Stimulated activated CD8-positive, alpha-beta memory T cell treated with anti-CD3 and anti-CD28 coated beads, Interleukin-4, amount 100 ng/mL, for 4 hours (primary cell): Measurements from ENCODE around the gene NDOR1.

Source experiments
- DNase-seq, 2 donors: peaks; one replicate each; pipeline ENCODE4 v3.0.0-alpha.2; 2020; ENCODE audit warnings: low read depth in 2 of 2, low spot score in 1 of 2

Gene NDOR1

GRCh38 chr9:137198051-137198901 is 7.2 kb upstream of the NDOR1 start:
- no peak for DNase-seq

- DNase-seq, result no peak
These were observed 6.6 kb upstream of the NDOR1 start for GRCh38 chr9:137198902-137199283.

GRCh38 chr9:137199411-137200121 is 5.9 kb upstream of the NDOR1 start:
- no peak for DNase-seq

- peak; percentile 95 to 98 for DNase-seq
These were observed 4.9 kb upstream of the NDOR1 start, which contains the start of gene TPRN for GRCh38 chr9:137200311-137201204. Gene TPRN, minus strand, starts transcription at chr9:137200741. Its CDS starts 30 bp downstream, at chr9:137200711.

GRCh38 chr9:137201205-137201868 is 4.2 kb upstream of the NDOR1 start:
- no peak for DNase-seq

- DNase-seq, result no peak
These were observed 2.5 kb upstream of the NDOR1 start for GRCh38 chr9:137202966-137203365.

- no peak for DNase-seq
These were observed 772 bp upstream of the NDOR1 start for GRCh38 chr9:137204731-137205125.

- no peak for DNase-seq
These were observed 1.1 kb downstream of the NDOR1 start for GRCh38 chr9:137206602-137207001.

GRCh38 chr9:137211532-137211931 is 6.0 kb downstream of the NDOR1 start:
- DNase-seq, result no peak

- DNase-seq, result no peak
These were observed 7.0 kb downstream of the NDOR1 start for GRCh38 chr9:137212520-137212919.

- DNase-seq, result no peak
These were observed 7.9 kb downstream of the NDOR1 start for GRCh38 chr9:137213160-137214060.

GRCh38 chr9:137214620-137215019 is 9.1 kb downstream of the NDOR1 start:
- DNase-seq, result no peak

- DNase-seq, result no peak
These were observed 9.9 kb downstream of the NDOR1 start for GRCh38 chr9:137215196-137215986.

GRCh38 chr9:137216188-137216965 is 10.9 kb downstream of the NDOR1 start:
- DNase-seq, result no peak

- no peak for DNase-seq
These were observed 12.0 kb downstream of the NDOR1 start for GRCh38 chr9:137217276-137218211.

GRCh38 chr9:137218212-137218753 is 12.8 kb downstream of the NDOR1 start:
- DNase-seq, result no peak

- no peak for DNase-seq
These were observed 13.3 kb downstream of the NDOR1 start for GRCh38 chr9:137218754-137219271.
